A549 (cell line): ENCODE results near the gene ITGA11.

ENCODE experiments used
- CBX2 ChIP-seq: fragments of 200-600 bp; sonication (generic); IDR thresholded peaks from 2 replicates; pipeline ENCODE4 v1.6.1; 2016; ENCODE audit warnings: low read depth, mild to moderate bottlenecking, borderline replicate concordance
- POLR2A ChIP-seq: IDR thresholded peaks from 2 replicates; pipeline ENCODE4 v1.6.1; 2012; ENCODE audit warnings: mild to moderate bottlenecking, low read length
- RCOR1 ChIP-seq: fragments of 150-350 bp; IDR thresholded peaks from 2 replicates; pipeline ENCODE4 v1.6.1; 2014; ENCODE audit warnings: antibody characterized with exemption, low read length, low read depth
- ZSCAN20 ChIP-seq: fragments of 250-450 bp; sonication (Bioruptor Pico); IDR thresholded peaks from 2 replicates; pipeline ENCODE4 v1.8.0; 2022; ENCODE audit warnings: mild to moderate bottlenecking, moderate library complexity
- TF ChIP-seq, protein P1 (sequence below): fragments of >200 bp; sonication (Bioruptor Twin); formaldehyde crosslinking; IDR thresholded peaks from 3 replicates; pipeline ENCODE4 v1.5.1; 2016

DNA sequence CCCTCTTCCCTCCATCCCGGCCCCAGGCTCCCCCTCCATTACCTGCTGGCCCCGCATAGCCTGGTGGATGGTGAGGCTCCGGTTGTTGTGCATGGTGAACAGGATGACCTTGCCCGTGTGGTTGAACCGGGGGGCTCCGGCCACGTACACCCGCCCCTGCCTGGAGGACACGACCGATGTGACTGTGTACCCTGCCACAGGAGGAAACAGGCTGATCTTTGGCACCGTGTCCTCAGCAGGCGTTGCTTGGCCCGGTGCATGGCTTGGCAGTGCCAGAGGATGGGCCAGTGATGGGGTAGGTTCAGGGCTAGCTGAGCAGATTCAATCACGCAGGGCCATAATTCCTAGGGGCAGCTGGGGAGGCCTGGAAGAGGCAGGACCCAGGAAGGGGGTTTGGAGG, 96.3 kb downstream of the ITGA11 start:
- TF ChIP-seq RCOR1 (no peak), ZSCAN20 (CRISPR knock-in tag) (no peak), POLR2A (no peak), CBX2 (no peak)
- TF ChIP-seq, protein P1, sequence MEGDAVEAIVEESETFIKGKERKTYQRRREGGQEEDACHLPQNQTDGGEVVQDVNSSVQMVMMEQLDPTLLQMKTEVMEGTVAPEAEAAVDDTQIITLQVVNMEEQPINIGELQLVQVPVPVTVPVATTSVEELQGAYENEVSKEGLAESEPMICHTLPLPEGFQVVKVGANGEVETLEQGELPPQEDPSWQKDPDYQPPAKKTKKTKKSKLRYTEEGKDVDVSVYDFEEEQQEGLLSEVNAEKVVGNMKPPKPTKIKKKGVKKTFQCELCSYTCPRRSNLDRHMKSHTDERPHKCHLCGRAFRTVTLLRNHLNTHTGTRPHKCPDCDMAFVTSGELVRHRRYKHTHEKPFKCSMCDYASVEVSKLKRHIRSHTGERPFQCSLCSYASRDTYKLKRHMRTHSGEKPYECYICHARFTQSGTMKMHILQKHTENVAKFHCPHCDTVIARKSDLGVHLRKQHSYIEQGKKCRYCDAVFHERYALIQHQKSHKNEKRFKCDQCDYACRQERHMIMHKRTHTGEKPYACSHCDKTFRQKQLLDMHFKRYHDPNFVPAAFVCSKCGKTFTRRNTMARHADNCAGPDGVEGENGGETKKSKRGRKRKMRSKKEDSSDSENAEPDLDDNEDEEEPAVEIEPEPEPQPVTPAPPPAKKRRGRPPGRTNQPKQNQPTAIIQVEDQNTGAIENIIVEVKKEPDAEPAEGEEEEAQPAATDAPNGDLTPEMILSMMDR: no peak
